Endodermal cell (in vitro differentiated cells): ENCODE measurements around the gene ITGA2. TPM values are rescaled to one million over a fixed set of nuclear protein-coding genes. Genes with fewer than 3 reads are reported as not detected.

Experiments used
- DNase-seq: peaks from one replicate; pipeline ENCODE4 v3.0.0-alpha.2; 2017
- H3K27ac ChIP-seq: 2 replicates; pipeline ENCODE4 v1.5.1; 2013; ENCODE audit warnings: mild to moderate bottlenecking, low read depth, low read length, moderate library complexity
- H3K27me3 ChIP-seq: 2 replicates; pipeline ENCODE4 v1.6.1; 2013; ENCODE audit warnings: mild to moderate bottlenecking, low read length, moderate library complexity; ENCODE audit not compliant: insufficient read depth, control insufficient read depth, poor library complexity, severe bottlenecking
- H3K36me3 ChIP-seq: 2 replicates; pipeline ENCODE4 v1.7.0; 2013; ENCODE audit warnings: mild to moderate bottlenecking, low read length, moderate library complexity; ENCODE audit not compliant: control insufficient read depth, insufficient read depth
- H3K4me1 ChIP-seq: one replicate; pipeline ENCODE4 v1.7.0; 2013; ENCODE audit warnings: low read length; ENCODE audit not compliant: control insufficient read depth, insufficient read depth
- H3K4me3 ChIP-seq: 2 replicates; pipeline ENCODE4 v1.5.1; 2013; ENCODE audit warnings: mild to moderate bottlenecking, low read length, moderate library complexity
- H3K9ac ChIP-seq: 2 replicates; pipeline ENCODE4 v1.6.1; 2013; ENCODE audit warnings: mild to moderate bottlenecking, low read length, moderate library complexity; ENCODE audit not compliant: poor library complexity, severe bottlenecking; ENCODE audit errors: extremely low read depth
- H3K9me3 ChIP-seq: 2 replicates; pipeline ENCODE4 v1.6.1; 2013; ENCODE audit warnings: mild to moderate bottlenecking, low read length, moderate library complexity; ENCODE audit not compliant: control insufficient read depth
- H3K27ac Mint-ChIP-seq: 2 replicates; pipeline ENCODE4 v1.8.0; 2020; ENCODE audit warnings: mixed read lengths
- H3K27me3 Mint-ChIP-seq: 2 replicates; pipeline ENCODE4 v1.8.0; 2021; ENCODE audit warnings: mild to moderate bottlenecking, mixed read lengths; ENCODE audit not compliant: insufficient read depth
- H3K36me3 Mint-ChIP-seq: 2 replicates; pipeline ENCODE4 v1.8.0; 2020; ENCODE audit warnings: low read depth, mixed read lengths
- H3K4me1 Mint-ChIP-seq: 2 replicates; pipeline ENCODE4 v1.8.0; 2020; ENCODE audit warnings: mixed read lengths
- H3K4me3 Mint-ChIP-seq: 2 replicates; pipeline ENCODE4 v1.8.0; 2020; ENCODE audit warnings: mild to moderate bottlenecking, moderate library complexity, mixed read lengths
- H3K9me3 Mint-ChIP-seq: 2 replicates; pipeline ENCODE4 v1.8.0; 2020; ENCODE audit warnings: mild to moderate bottlenecking, mixed read lengths
- CTCF ChIP-seq: fragments of 200-600 bp; sonication (generic); conservative IDR thresholded peaks from 2 replicates; pipeline ENCODE4 v1.5.0; 2021; ENCODE audit warnings: antibody characterized with exemption, mild to moderate bottlenecking
- WGBS, 2 experiments: methylation state at CpG; one replicate each; pipeline versions ENCODE4 v1.1.5 to v1.1.7; 2013; ENCODE audit warnings: missing lambda C conversion rate in 2 of 2, mixed read lengths in 1 of 2; ENCODE audit not compliant: insufficient coverage in 1 of 2, insufficient read length in 1 of 2; 5-methylcytosine and 5-hydroxymethylcytosine counted together
- total RNA-seq, 2 donors: library from RNA; stranded (reverse); fragmentation: NEBNext Ultra II Directional in 1 of 2; extraction: Animal tissue kit (Norgen Biotek cat#: 25700) in 1 of 2; gene quantifications; 2 replicates in 1 of 2; 3 replicates in 1 of 2; pipeline ENCODE4 v1.2.1, GENCODE V29; 2021

Gene ITGA2
- total RNA-seq, 2 donors from 2014 or later, result 1.3 to 4.0 TPM

DNA sequence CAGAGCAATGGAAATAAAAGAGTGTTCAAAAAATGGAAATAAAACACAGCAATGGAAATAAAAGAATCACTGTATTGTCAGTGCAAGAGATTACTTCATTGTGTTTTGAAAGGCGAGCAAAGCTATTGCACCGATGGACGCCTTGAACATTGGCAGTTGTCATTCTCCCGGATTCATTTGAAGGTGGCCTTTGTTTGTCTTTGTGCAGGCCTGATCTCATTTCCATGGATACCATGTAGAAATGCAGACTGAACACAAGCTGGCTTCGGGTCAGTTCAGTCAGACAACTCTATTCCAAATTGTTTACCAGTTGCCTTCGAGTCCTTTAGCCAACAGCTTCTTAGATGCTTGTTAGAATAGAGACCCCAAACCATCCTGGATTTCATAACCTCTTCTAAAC, 8.3 kb downstream of the ITGA2 start:
- peak overlapping the region; percentile 77 for H3K27ac ChIP-seq
- WGBS, 2 experiments, result 45 to 85% methylated on average over 4 to 6 of the region's 6 CpGs

DNA sequence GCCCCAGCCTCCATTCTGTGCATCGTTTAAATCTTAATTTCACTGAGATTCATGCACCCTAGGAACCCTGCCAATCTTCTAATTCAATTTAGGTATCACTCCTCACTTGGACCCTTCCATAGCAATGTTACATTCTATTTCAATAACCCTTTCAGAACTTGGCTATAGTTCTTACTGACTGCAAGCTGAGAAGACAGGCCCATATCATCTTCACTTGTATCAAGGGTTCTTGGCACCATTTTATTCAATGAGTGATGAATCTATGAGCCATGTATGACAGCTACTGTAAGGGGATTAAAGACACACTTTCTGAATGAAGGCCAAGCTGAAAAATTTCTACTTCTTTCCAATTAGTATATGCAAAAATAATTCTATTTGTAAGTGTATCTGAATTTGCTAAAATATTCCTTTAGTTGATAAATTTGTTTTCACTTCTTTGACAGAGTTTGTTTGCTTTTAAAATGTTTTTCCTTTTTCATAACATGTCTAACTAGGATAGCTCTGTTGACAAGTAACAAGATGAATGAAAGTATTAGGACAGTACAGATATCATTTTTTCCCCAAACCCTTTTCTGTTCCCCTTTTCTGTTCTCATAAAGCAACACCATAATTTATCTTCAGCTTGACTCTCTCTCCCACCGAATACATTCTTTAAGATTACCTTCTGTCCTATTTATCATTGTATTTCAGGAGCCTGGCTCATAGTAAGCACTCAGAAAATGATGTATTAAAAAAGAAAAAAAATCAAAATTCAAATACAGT, 9.6 kb downstream of the ITGA2 start:
- Histone ChIP-seq H3K27ac (no peak overlapping the region), H3K4me1 (no peaks in the 10 kb centered on the region), H3K4me3 (no peak overlapping the region), H3K9me3 (no peaks in the 10 kb centered on the region), H3K27me3 (no peaks in the 10 kb centered on the region), H3K36me3 (no peaks in the 10 kb centered on the region), H3K9ac (no peak overlapping the region)
- Mint-ChIP-seq H3K9me3 (no peaks in the 10 kb centered on the region), H3K27me3 (no peaks in the 10 kb centered on the region), H3K27ac (no peak overlapping the region), H3K36me3 (no peaks in the 10 kb centered on the region), H3K4me1 (no peaks in the 10 kb centered on the region), H3K4me3 (no peak overlapping the region)
- no peak for DNase-seq
- TF ChIP-seq CTCF, result no peak
- 85 to 89% methylated on average over 1 to 2 of the region's 2 CpGs for WGBS, 2 experiments

More for the DNA sequence above, 8.3 kb downstream of the ITGA2 start:
- no peaks in the 10 kb centered on the region for H3K4me1 ChIP-seq
- Mint-ChIP-seq H3K36me3 (no peaks in the 10 kb centered on the region), H3K27me3 (no peaks in the 10 kb centered on the region), H3K4me3 (no peak overlapping the region), H3K4me1 (no peaks in the 10 kb centered on the region), H3K9me3 (no peaks in the 10 kb centered on the region), H3K27ac (no peak overlapping the region)
- DNase-seq, result no peak
- no peak for TF ChIP-seq CTCF
- no peaks in the 10 kb centered on the region for H3K9me3 ChIP-seq
- no peaks in the 10 kb centered on the region for H3K27me3 ChIP-seq
- H3K4me3 ChIP-seq, result no peak overlapping the region
- no peaks in the 10 kb centered on the region for H3K36me3 ChIP-seq
- no peak overlapping the region for H3K9ac ChIP-seq

GRCh38 chr5:52999344-52999949, 10.3 kb downstream of the ITGA2 start:
- no peaks in the 10 kb centered on the region for H3K27me3 ChIP-seq
- Mint-ChIP-seq H3K27me3 (no peaks in the 10 kb centered on the region), H3K27ac (no peak overlapping the region), H3K9me3 (no peaks in the 10 kb centered on the region), H3K36me3 (no peaks in the 10 kb centered on the region), H3K4me3 (no peak overlapping the region), H3K4me1 (no peaks in the 10 kb centered on the region)
- no peak overlapping the region for H3K9ac ChIP-seq
- H3K4me3 ChIP-seq, result no peak overlapping the region
- DNase-seq, result no peak
- H3K4me1 ChIP-seq, result no peaks in the 10 kb centered on the region
- no peaks in the 10 kb centered on the region for H3K9me3 ChIP-seq
- 83 to 90% methylated on average over 1 of the region's 1 CpG for WGBS, 2 experiments
- no peak for TF ChIP-seq CTCF
- no peak overlapping the region for H3K27ac ChIP-seq
- H3K36me3 ChIP-seq, result no peaks in the 10 kb centered on the region
